KOPT-K1 (cell line): ENCODE data around the gene MRM3.
"Not testable (repeated sequence)": the region's sequence is repeated elsewhere in the genome, so short reads cannot be mapped to it uniquely, and the experiment has no call there.

Experiments
- H3K27ac ChIP-seq: fragments of 200-600 bp; sonication (generic); 2 replicates; pipeline ENCODE4 v1.5.1; 2016; ENCODE audit warnings: antibody characterized with exemption, mild to moderate bottlenecking, low read depth, low read length; ENCODE audit not compliant: poor library complexity, severe bottlenecking
- H3K36me3 ChIP-seq: fragments of 200-600 bp; sonication (generic); 2 replicates; pipeline ENCODE4 v1.5.1; 2017; ENCODE audit warnings: antibody characterized with exemption, mild to moderate bottlenecking, low read length, moderate library complexity; ENCODE audit not compliant: insufficient read depth
- H3K9me3 ChIP-seq: fragments of 200-600 bp; sonication (generic); 2 replicates; pipeline ENCODE4 v1.5.1; 2017; ENCODE audit warnings: antibody characterized with exemption, low read length, mild to moderate bottlenecking; ENCODE audit not compliant: insufficient read depth, poor library complexity, severe bottlenecking

Gene MRM3

GRCh38 chr17:799261-799660, 17.1 kb downstream of the MRM3 start:
- H3K27ac ChIP-seq = no peak overlapping the region

GRCh38 chr17:800446-801242, 18.5 kb downstream of the MRM3 start:
- Histone ChIP-seq H3K27ac (no peak overlapping the region), H3K9me3 (no peaks in the 10 kb centered on the region), H3K36me3 (peaks cover under 1% of the 10 kb centered on the region; the same call in 1 of the 2 replicates)

More at GRCh38 chr17:799261-799660, 17.1 kb downstream of the MRM3 start:
- H3K9me3 ChIP-seq = no peaks in the 10 kb centered on the region
- peaks cover 6% of the 10 kb centered on the region; the same call in 1 of the 2 replicates for H3K36me3 ChIP-seq

- H3K27ac ChIP-seq = no peak overlapping the region
- H3K36me3 ChIP-seq = no peaks in the 10 kb centered on the region
- H3K9me3 ChIP-seq = no peaks in the 10 kb centered on the region
These were observed 19.5 kb downstream of the MRM3 start for GRCh38 chr17:801660-802059.

GRCh38 chr17:802481-802880, 20.3 kb downstream of the MRM3 start:
- no peak overlapping the region for H3K27ac ChIP-seq
- no peaks in the 10 kb centered on the region for H3K9me3 ChIP-seq
- no peaks in the 10 kb centered on the region for H3K36me3 ChIP-seq

GRCh38 chr17:802901-803881, 21.0 kb downstream of the MRM3 start:
- no peak overlapping the region for H3K27ac ChIP-seq
- H3K36me3 ChIP-seq = no peaks in the 10 kb centered on the region
- H3K9me3 ChIP-seq = no peaks in the 10 kb centered on the region

- Histone ChIP-seq H3K9me3 (no peaks in the 10 kb centered on the region), H3K27ac (no peak overlapping the region), H3K36me3 (no peaks in the 10 kb centered on the region)
These were observed 22.6 kb downstream of the MRM3 start for GRCh38 chr17:804541-805435.

- not testable (repeated sequence) for H3K36me3 ChIP-seq, H3K27ac ChIP-seq, H3K9me3 ChIP-seq
These were observed 23.7 kb downstream of the MRM3 start for GRCh38 chr17:805886-806285.

- Histone ChIP-seq H3K36me3 (no peaks in the 10 kb centered on the region), H3K27ac (no peak overlapping the region), H3K9me3 (no peaks in the 10 kb centered on the region)
These were observed 24.2 kb downstream of the MRM3 start for GRCh38 chr17:806346-806745.

- no peaks in the 10 kb centered on the region for H3K9me3 ChIP-seq
- H3K36me3 ChIP-seq = no peaks in the 10 kb centered on the region
- H3K27ac ChIP-seq = no peak overlapping the region
These were observed 24.8 kb downstream of the MRM3 start for GRCh38 chr17:806781-807522.

- no peak overlapping the region for H3K27ac ChIP-seq
- no peaks in the 10 kb centered on the region for H3K36me3 ChIP-seq
- H3K9me3 ChIP-seq = no peaks in the 10 kb centered on the region
These were observed 25.6 kb downstream of the MRM3 start for GRCh38 chr17:807523-808294.

- no peak overlapping the region for H3K27ac ChIP-seq
These were observed 29.1 kb downstream of the MRM3 start for GRCh38 chr17:811051-811784.

GRCh38 chr17:812638-813204, 30.6 kb downstream of the MRM3 start:
- Histone ChIP-seq H3K9me3 (no peaks in the 10 kb centered on the region), H3K27ac (no peak overlapping the region), H3K36me3 (no peaks in the 10 kb centered on the region)

More at GRCh38 chr17:811051-811784, 29.1 kb downstream of the MRM3 start:
- no peaks in the 10 kb centered on the region for H3K36me3 ChIP-seq
- no peaks in the 10 kb centered on the region for H3K9me3 ChIP-seq

GRCh38 chr17:814371-814770, 32.2 kb downstream of the MRM3 start:
- no peaks in the 10 kb centered on the region for H3K9me3 ChIP-seq
- H3K27ac ChIP-seq = no peak overlapping the region
- H3K36me3 ChIP-seq = no peaks in the 10 kb centered on the region
